T-cell (primary cell): ENCODE data around the gene MOSPD2. TPM values are rescaled to one million over a fixed set of nuclear protein-coding genes. Genes with fewer than 3 reads are reported as not detected.

ENCODE experiments used
- ATAC-seq, 4 experiments: fragments of 200-7000 bp in 3 of 4; fragments of 150-1000 bp in 1 of 4; cut with Tn5 transposase; replicated peaks in 1 of 4; 1 replicate in 3 of 4; 2 replicates in 1 of 4; pipeline ENCODE4 v1.10.0; 2021; ENCODE audit warnings: moderate library complexity in 3 of 4, mild to moderate bottlenecking in 2 of 4, moderate number of reproducible peaks in 1 of 4
- CTCF ChIA-PET, 2 donors: fragments of 300-600 bp; sonication (Branson Sonifier 250); formaldehyde crosslinking; loops; one replicate each; lab custom pipeline; 2022; ENCODE audit warnings: antibody characterized with exemption in 2 of 2; lab: Charles Lee
- POLR2A ChIA-PET, 2 donors: fragments of 300-600 bp; sonication (Branson Sonifier 250); formaldehyde crosslinking; loops; one replicate each; lab custom pipeline; 2022; ENCODE audit warnings: antibody characterized with exemption in 2 of 2; lab: Charles Lee
- DNase-seq, 35 experiments: peaks; one replicate each; pipeline versions ENCODE4 v3.0.0 to v3.0.0-alpha.2; 2013 to 2023
- H3K27ac ChIP-seq: one replicate; pipeline ENCODE4 v1.5.1; 2013; ENCODE audit warnings: low read length
- H3K27me3 ChIP-seq, 2 experiments: replicated peaks in 1 of 2; 1 replicate in 1 of 2; 2 replicates in 1 of 2; pipeline versions ENCODE4 v1.6.1 to v1.7.0; 2013; ENCODE audit warnings: low read length in 1 of 2, mixed read lengths in 1 of 2; ENCODE audit not compliant: control insufficient read depth in 2 of 2, insufficient read depth in 2 of 2; ENCODE audit errors: extremely low read depth in 1 of 2
- H3K36me3 ChIP-seq, 2 donors: 1 replicate in 1 of 2; 2 replicates in 1 of 2; pipeline versions ENCODE4 v1.6.1 to v1.7.0; 2013; ENCODE audit warnings: low read length in 1 of 2; ENCODE audit not compliant: control insufficient read depth in 2 of 2, insufficient read depth in 1 of 2; ENCODE audit errors: extremely low read depth in 1 of 2
- H3K4me1 ChIP-seq, 2 experiments: 1 replicate in 1 of 2; 2 replicates in 1 of 2; pipeline versions ENCODE4 v1.6.1 to v1.7.0; 2013; ENCODE audit warnings: low read length in 2 of 2, mixed read lengths in 1 of 2; ENCODE audit not compliant: insufficient read depth in 2 of 2, control insufficient read depth in 1 of 2; ENCODE audit errors: extremely low read depth in 1 of 2
- H3K4me3 ChIP-seq, 2 donors: 1 replicate in 1 of 2; 2 replicates in 1 of 2; pipeline versions ENCODE4 v1.5.1 to v1.7.0; 2013; ENCODE audit warnings: mild to moderate bottlenecking in 2 of 2, low read length in 1 of 2, moderate library complexity in 1 of 2; ENCODE audit not compliant: control insufficient read depth in 1 of 2; ENCODE audit errors: extremely low read depth in 1 of 2
- H3K9me3 ChIP-seq: 2 replicates; pipeline ENCODE4 v1.7.0; 2013
- H3K27ac Mint-ChIP-seq, 2 donors: one replicate each; pipeline ENCODE4 v1.8.0; 2020 to 2021; ENCODE audit warnings: mild to moderate bottlenecking in 2 of 2, mixed read lengths in 2 of 2
- H3K27me3 Mint-ChIP-seq, 2 donors: one replicate each; pipeline ENCODE4 v1.8.0; 2021 to 2022; ENCODE audit warnings: mixed read lengths in 2 of 2
- H3K36me3 Mint-ChIP-seq: one replicate; pipeline ENCODE4 v1.8.0; 2021; ENCODE audit warnings: mixed read lengths
- H3K4me1 Mint-ChIP-seq, 3 donors: one replicate each; pipeline ENCODE4 v1.8.0; 2020 to 2022; ENCODE audit warnings: mixed read lengths in 3 of 3, mild to moderate bottlenecking in 1 of 3
- H3K4me3 Mint-ChIP-seq, 3 donors: one replicate each; pipeline ENCODE4 v1.8.0; 2020 to 2022; ENCODE audit warnings: mild to moderate bottlenecking in 3 of 3, mixed read lengths in 3 of 3, moderate library complexity in 3 of 3
- H3K9me3 Mint-ChIP-seq, 3 donors: one replicate each; pipeline ENCODE4 v1.8.0; 2020 to 2022; ENCODE audit warnings: mixed read lengths in 3 of 3
- WGBS: methylation state at CpG from one replicate; pipeline ENCODE4 v1.1.5; 2013; ENCODE audit warnings: missing lambda C conversion rate; ENCODE audit not compliant: insufficient coverage; 5-methylcytosine and 5-hydroxymethylcytosine counted together
- total RNA-seq, 35 experiments: library from RNA in 6 of 35; stranded (reverse) in 6 of 35; fragments of 120-200 nt in 1 of 35; gene quantifications; one replicate each; pipeline versions ENCODE4 v1.2.1 to v1.2.4 and lab custom pipeline; 2013 to 2026

Gene MOSPD2
- total RNA-seq, 5 donors from 2014 or later (not counting 1 experiment from before 2014, with no cell fraction given): 7.1 to 11.6 (median 9.5) TPM

DNA sequence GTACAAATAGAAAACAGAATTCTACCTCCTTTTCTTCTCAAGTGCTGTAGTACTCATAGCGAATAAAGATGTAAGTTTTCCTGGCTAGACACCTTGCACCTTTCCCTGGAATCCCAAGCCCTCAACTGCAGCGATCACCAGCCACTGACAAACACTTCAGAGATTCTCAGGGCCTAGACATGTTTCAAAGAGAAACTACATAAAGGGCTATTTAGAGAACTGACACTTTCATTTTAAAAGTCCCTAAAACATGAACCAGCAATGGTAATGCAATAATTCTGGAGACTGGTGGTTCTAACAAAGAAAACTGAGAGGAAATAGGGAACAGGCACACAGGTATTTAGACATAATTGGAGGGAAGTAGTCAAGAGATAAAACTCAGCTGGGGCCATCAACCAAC, 36.1 kb upstream of the MOSPD2 start:
- Mint-ChIP-seq H3K27me3 (no peaks in the 10 kb centered on the region), H3K9me3 (no peaks in the 10 kb centered on the region), H3K4me3 (no peak overlapping the region), H3K27ac (no peak overlapping the region), H3K36me3 (peaks cover 29% of the 10 kb centered on the region), H3K4me1 (no peaks in the 10 kb centered on the region)
- Histone ChIP-seq H3K4me1 (no peaks in the 10 kb centered on the region), H3K9me3 (no peaks in the 10 kb centered on the region), H3K4me3 (no peak overlapping the region), H3K27me3 (no peaks in the 10 kb centered on the region), H3K36me3 (no peaks in the 10 kb centered on the region), H3K27ac (no peak overlapping the region)
- ChIA-PET CTCF (no interaction called here), POLR2A (no interaction called here)
- ATAC-seq (no peak), DNase-seq (no peak)
- WGBS: no CpG with 5 or more reads among the region's 2 CpGs

DNA sequence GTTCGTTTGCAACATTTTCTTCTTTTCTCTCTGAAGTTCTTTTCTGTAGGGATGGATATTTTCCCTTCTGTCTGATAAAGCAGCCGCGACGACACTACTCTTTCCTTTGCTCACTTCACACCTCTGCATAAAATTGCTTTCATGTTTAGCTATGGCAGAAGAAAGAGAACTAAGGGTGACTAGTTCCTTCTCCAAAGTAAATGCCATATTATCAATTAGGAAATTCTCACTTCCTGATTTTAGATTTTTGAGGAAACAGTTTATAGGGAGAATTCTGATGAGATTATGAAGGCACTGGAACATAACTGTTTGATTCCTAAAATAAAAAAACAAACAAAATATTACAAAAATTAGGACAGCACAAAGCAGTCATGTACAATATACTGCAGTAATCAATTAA, 29.6 kb upstream of the MOSPD2 start:
- no CpG with 5 or more reads among the region's 4 CpGs for WGBS

DNA sequence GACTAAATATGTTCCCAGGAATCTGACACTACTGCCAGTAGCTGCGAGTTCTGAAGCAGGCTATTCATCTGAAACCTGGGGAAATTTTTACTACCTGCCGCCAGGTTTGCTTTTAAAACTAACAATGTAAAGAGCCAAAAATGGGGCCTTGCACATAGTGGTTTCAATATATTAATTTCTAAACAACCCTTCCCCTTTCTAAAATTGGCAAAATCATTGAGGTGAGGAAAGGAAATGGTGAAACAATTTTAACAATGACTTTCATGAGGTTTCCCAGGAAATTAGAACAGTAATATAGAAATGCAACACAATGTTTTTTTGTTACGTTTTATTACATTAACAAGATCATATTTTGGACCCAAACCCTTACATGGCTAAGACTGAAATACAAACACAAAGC, 21.7 kb upstream of the MOSPD2 start:
- Histone ChIP-seq H3K27ac (no peak overlapping the region), H3K4me1 (no peaks in the 10 kb centered on the region), H3K36me3 (no peaks in the 10 kb centered on the region), H3K9me3 (no peaks in the 10 kb centered on the region), H3K4me3 (no peak overlapping the region), H3K27me3 (no peaks in the 10 kb centered on the region)
- Mint-ChIP-seq H3K36me3 (peaks cover 7% of the 10 kb centered on the region), H3K27me3 (no peaks in the 10 kb centered on the region), H3K4me3 (no peak overlapping the region), H3K27ac (no peak overlapping the region), H3K4me1 (peaks cover 0 to under 1% (median 0%) of the 10 kb centered on the region in 3 donors), H3K9me3 (no peaks in the 10 kb centered on the region)
- ChIA-PET POLR2A (no interaction called here), CTCF (no interaction called here)
- DNase-seq: no peak
- WGBS: no CpG with 5 or more reads among the region's 3 CpGs
- ATAC-seq: no peak

More for the DNA sequence above, 29.6 kb upstream of the MOSPD2 start:
- Histone ChIP-seq H3K27ac (no peak overlapping the region), H3K27me3 (no peaks in the 10 kb centered on the region), H3K36me3 (no peaks in the 10 kb centered on the region), H3K4me3 (no peak overlapping the region), H3K4me1 (no peaks in the 10 kb centered on the region), H3K9me3 (no peaks in the 10 kb centered on the region)
- H3K27ac Mint-ChIP-seq: no peak overlapping the region
- H3K27me3 Mint-ChIP-seq: no peaks in the 10 kb centered on the region
- H3K36me3 Mint-ChIP-seq: peaks cover 13% of the 10 kb centered on the region
- H3K4me3 Mint-ChIP-seq: no peak overlapping the region
- H3K9me3 Mint-ChIP-seq: no peaks in the 10 kb centered on the region
- DNase-seq: no peak
- ATAC-seq: no peak
- ChIA-PET POLR2A (no interaction called here), CTCF (no interaction called here)
- H3K4me1 Mint-ChIP-seq: peaks cover 0 to 3% (median 0%) of the 10 kb centered on the region in 3 donors

DNA sequence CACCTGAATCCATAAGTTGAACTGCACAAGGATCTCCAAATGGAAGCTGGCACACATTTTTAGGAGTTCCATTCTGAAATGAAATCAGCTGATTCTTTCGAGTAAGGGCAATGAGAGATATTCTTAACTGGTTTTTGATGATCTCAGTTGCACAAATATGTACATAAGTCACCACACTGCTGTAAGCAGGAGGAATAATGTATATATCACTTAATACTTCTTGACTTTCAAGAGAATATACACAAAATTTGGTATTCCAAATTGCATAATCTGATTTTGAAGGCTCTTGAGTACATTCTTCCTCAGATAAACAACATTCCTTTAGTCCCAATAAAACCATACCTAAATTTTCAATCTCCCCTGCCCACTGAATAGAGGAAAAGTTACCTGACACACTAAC, 8.6 kb upstream of the MOSPD2 start:
- no CpG with 5 or more reads among the region's 1 CpG for WGBS
- H3K36me3 Mint-ChIP-seq: peaks cover 2% of the 10 kb centered on the region
- no peak overlapping the region for H3K4me3 Mint-ChIP-seq
- no peaks in the 10 kb centered on the region for H3K27me3 Mint-ChIP-seq
- no peak for DNase-seq
- ChIA-PET POLR2A (no interaction called here), CTCF (no interaction called here)
- ATAC-seq: no peak
- no peaks in the 10 kb centered on the region for H3K4me1 Mint-ChIP-seq
- Histone ChIP-seq H3K4me3 (no peak overlapping the region), H3K36me3 (no peaks in the 10 kb centered on the region), H3K27me3 (no peaks in the 10 kb centered on the region), H3K27ac (no peak overlapping the region), H3K4me1 (no peaks in the 10 kb centered on the region), H3K9me3 (no peaks in the 10 kb centered on the region)
- H3K27ac Mint-ChIP-seq: no peak overlapping the region
- peaks cover 0 to 4% (median 0%) of the 10 kb centered on the region in 3 donors for H3K9me3 Mint-ChIP-seq

DNA sequence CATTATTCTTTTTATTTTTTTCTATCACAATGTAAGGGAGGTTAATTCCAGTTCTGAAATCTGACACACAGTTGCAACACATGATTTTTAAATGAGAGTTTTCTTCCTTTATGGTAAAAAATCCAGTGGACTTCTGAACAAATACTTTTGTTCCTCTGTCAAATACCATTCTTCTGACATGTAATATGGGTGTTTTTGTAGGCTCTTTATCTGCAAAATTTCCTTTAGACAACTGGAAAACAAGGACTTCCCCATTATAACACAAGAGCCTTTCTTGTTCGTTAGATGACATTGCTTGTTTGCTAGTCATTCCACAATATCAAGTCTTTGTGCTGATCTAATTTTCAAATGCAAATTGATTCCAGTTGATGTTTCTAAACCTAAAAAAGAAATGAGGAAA, 8.0 kb upstream of the MOSPD2 start:
- H3K36me3 Mint-ChIP-seq: peaks cover 2% of the 10 kb centered on the region
- H3K27me3 Mint-ChIP-seq: no peaks in the 10 kb centered on the region
- no peak for ATAC-seq
- H3K9me3 ChIP-seq: no peaks in the 10 kb centered on the region
- no peaks in the 10 kb centered on the region for H3K4me1 ChIP-seq
- no peak overlapping the region for H3K27ac ChIP-seq
- no peaks in the 10 kb centered on the region for H3K36me3 ChIP-seq
- no peaks in the 10 kb centered on the region for H3K4me1 Mint-ChIP-seq
- ChIA-PET CTCF (no interaction called here), POLR2A (no interaction called here)
- H3K4me3 Mint-ChIP-seq: no peak overlapping the region
- H3K27me3 ChIP-seq: no peaks in the 10 kb centered on the region
- no peak overlapping the region for H3K27ac Mint-ChIP-seq
- WGBS: no CpG with 5 or more reads among the region's 1 CpG
- DNase-seq: no peak
- H3K9me3 Mint-ChIP-seq: peaks cover 0 to 4% (median 0%) of the 10 kb centered on the region in 3 donors
- no peak overlapping the region for H3K4me3 ChIP-seq

DNA sequence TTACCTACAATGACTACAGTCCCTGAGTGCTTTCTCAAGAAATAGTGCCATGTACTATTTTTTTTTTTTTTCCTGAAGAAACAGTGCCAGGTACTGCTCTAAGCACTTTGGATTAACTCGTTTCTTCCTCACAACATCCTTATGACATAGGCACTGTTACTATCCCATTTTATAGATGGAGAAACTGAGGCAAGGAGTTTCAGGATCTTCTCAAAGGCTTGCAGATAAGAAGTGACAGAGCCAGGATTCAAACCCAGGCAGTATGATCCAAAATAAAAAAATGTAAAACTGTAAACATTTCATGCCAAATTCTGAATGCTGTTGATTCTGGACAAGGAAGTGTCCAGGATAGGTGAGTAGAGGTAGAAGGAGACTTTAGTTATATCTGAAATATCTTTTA, 1.5 kb upstream of the MOSPD2 start:
- H3K4me3 ChIP-seq: no peak overlapping the region
- no CpG with 5 or more reads among the region's 1 CpG for WGBS
- H3K27ac Mint-ChIP-seq: no peak overlapping the region

DNA sequence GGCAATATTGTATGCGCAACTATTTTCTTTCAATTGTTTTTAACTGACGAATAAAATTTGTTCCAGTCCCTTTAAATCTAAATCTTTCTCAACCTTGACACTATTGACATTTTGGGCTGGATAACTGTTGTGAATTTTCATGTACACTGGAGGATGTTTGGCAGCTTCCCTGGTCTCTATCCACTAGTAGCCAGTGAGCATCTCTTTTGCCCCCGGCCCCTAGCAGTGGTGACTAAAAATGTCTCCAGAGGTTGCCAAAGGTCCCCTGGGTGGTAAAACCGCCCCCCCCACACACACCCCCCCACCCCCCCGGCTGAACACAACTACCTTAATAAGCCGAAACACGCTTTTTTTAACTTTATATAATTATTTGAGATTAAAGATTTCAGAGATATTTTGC, 866 bp upstream of the MOSPD2 start:
- H3K27me3 ChIP-seq: no peaks in the 10 kb centered on the region
- Mint-ChIP-seq H3K4me1 (peaks cover 12 to 14% (median 13%) of the 10 kb centered on the region in 3 donors), H3K27me3 (no peaks in the 10 kb centered on the region), H3K36me3 (peaks cover 4% of the 10 kb centered on the region), H3K9me3 (no peaks in the 10 kb centered on the region), H3K4me3 (peak overlapping the region; percentile 82 to 89 (median 86)), H3K27ac (no peak overlapping the region)
- peak overlapping the region; percentile 53 for H3K27ac ChIP-seq
- peak overlapping the region in 1 of 2 donors; percentile 80 for H3K4me3 ChIP-seq
- H3K4me1 ChIP-seq: peaks cover 6% of the 10 kb centered on the region in 2 experiments
- no CpG with 5 or more reads among the region's 7 CpGs for WGBS
- POLR2A ChIA-PET: no interaction called here
- H3K9me3 ChIP-seq: no peaks in the 10 kb centered on the region
- CTCF ChIA-PET: no interaction called here
- no peaks in the 10 kb centered on the region for H3K36me3 ChIP-seq
- no peak for ATAC-seq
- DNase-seq: peak in 1 of 35 experiments; percentile 5

More for the DNA sequence above, 1.5 kb upstream of the MOSPD2 start:
- Histone ChIP-seq H3K27ac (no peak overlapping the region), H3K27me3 (no peaks in the 10 kb centered on the region), H3K9me3 (no peaks in the 10 kb centered on the region), H3K4me1 (peaks cover 6% of the 10 kb centered on the region in 2 experiments), H3K36me3 (no peaks in the 10 kb centered on the region)
- Mint-ChIP-seq H3K36me3 (peaks cover under 1% of the 10 kb centered on the region), H3K4me1 (peaks cover 12 to 13% (median 12%) of the 10 kb centered on the region in 3 donors), H3K4me3 (peak overlapping the region; percentile 21 to 43 (median 41)), H3K9me3 (peaks cover 0 to 4% (median 0%) of the 10 kb centered on the region in 3 donors), H3K27me3 (no peaks in the 10 kb centered on the region)
- ATAC-seq: no peak
- no peak for DNase-seq
- ChIA-PET CTCF (no interaction called here), POLR2A (no interaction called here)
